Measurements from ENCODE around the gene ZDHHC7. TPM values are rescaled to one million over a fixed set of nuclear protein-coding genes. Genes with fewer than 3 reads are reported as not detected.

The ZDHHC7 gene
- total and polyA plus RNA-seq, 4 donors = 2.5 to 14.9 (median 12.1) TPM

GRCh38 chr16:84973236-84973635 lies 38.1 kb downstream of the ZDHHC7 start:
- DNase-seq (ENCODE audit: low spot score) = no peak
- Histone ChIP-seq H3K4me3 (ENCODE audit: low read depth in 1 of 3, low read length in 3 of 3) (no peak overlapping the region), H3K9ac (ENCODE audit: low read depth in 1 of 2, low read length in 2 of 2) (no peak overlapping the region), H3K36me3 (ENCODE audit: control insufficient read depth in 4 of 4, insufficient read depth in 3 of 4, low read depth in 1 of 4, low read length in 3 of 4) (peaks cover 10 to 40% (median 27%) of the 10 kb centered on the region in 4 donors), H3K27ac (ENCODE audit: low read depth in 1 of 2, low read length in 2 of 2) (no peak overlapping the region), H3K4me1 (ENCODE audit: control insufficient read depth in 4 of 4, insufficient read depth in 4 of 4, low read length in 3 of 4) (peaks cover 0 to 4% (median 2%) of the 10 kb centered on the region in 4 donors), H3K9me3 (ENCODE audit: control insufficient read depth in 4 of 4, low read length in 3 of 4) (no peaks in the 10 kb centered on the region), H3K27me3 (ENCODE audit: control insufficient read depth in 4 of 4, insufficient read depth in 4 of 4, low read length in 3 of 4) (no peaks in the 10 kb centered on the region)
- 96% methylated on average over 15 of the region's 15 CpGs for WGBS
- TF ChIP-seq JUND (IDR thresholded peaks at IDR 0.05) = no peak
- TF ChIP-seq EGR1 (IDR thresholded peaks at IDR 0.05; ENCODE audit: low read depth in 2 of 2) = no peak
- TF ChIP-seq, protein P1, sequence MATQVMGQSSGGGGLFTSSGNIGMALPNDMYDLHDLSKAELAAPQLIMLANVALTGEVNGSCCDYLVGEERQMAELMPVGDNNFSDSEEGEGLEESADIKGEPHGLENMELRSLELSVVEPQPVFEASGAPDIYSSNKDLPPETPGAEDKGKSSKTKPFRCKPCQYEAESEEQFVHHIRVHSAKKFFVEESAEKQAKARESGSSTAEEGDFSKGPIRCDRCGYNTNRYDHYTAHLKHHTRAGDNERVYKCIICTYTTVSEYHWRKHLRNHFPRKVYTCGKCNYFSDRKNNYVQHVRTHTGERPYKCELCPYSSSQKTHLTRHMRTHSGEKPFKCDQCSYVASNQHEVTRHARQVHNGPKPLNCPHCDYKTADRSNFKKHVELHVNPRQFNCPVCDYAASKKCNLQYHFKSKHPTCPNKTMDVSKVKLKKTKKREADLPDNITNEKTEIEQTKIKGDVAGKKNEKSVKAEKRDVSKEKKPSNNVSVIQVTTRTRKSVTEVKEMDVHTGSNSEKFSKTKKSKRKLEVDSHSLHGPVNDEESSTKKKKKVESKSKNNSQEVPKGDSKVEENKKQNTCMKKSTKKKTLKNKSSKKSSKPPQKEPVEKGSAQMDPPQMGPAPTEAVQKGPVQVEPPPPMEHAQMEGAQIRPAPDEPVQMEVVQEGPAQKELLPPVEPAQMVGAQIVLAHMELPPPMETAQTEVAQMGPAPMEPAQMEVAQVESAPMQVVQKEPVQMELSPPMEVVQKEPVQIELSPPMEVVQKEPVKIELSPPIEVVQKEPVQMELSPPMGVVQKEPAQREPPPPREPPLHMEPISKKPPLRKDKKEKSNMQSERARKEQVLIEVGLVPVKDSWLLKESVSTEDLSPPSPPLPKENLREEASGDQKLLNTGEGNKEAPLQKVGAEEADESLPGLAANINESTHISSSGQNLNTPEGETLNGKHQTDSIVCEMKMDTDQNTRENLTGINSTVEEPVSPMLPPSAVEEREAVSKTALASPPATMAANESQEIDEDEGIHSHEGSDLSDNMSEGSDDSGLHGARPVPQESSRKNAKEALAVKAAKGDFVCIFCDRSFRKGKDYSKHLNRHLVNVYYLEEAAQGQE (IDR thresholded peaks at IDR 0.05) = no peak
- no peak for TF ChIP-seq SP1 (IDR thresholded peaks at IDR 0.05)
- no peak for TF ChIP-seq FOXA2 (IDR thresholded peaks at IDR 0.05)
- no peak for TF ChIP-seq ZBTB33 (IDR thresholded peaks at IDR 0.05)
- TF ChIP-seq TAF1 (conservative IDR thresholded peaks at IDR 0.05) = no peak
- TF ChIP-seq HNF4A (conservative IDR thresholded peaks at IDR 0.05) = no peak
- TF ChIP-seq GABPA (IDR thresholded peaks at IDR 0.05 in 1 of 2, conservative IDR thresholded peaks at IDR 0.05 in 1 of 2) = no peak
- no peak for TF ChIP-seq ATF3 (IDR thresholded peaks at IDR 0.05)
- TF ChIP-seq, protein P2, sequence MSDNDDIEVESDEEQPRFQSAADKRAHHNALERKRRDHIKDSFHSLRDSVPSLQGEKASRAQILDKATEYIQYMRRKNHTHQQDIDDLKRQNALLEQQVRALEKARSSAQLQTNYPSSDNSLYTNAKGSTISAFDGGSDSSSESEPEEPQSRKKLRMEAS (IDR thresholded peaks at IDR 0.05) = no peak
- TF ChIP-seq NR2F2 (IDR thresholded peaks at IDR 0.05) = no peak
- no peak for TF ChIP-seq RAD21 (IDR thresholded peaks at IDR 0.05)
- no peak for TF ChIP-seq CTCF (IDR thresholded peaks at IDR 0.05; ENCODE audit: low read depth, low read length, missing input control)
- TF ChIP-seq FOXA1 (IDR thresholded peaks at IDR 0.05) = no peak
- TF ChIP-seq YY1 (IDR thresholded peaks at IDR 0.05) = no peak

All from liver (tissue), 9 donors.